Neural progenitor cell (in vitro differentiated cells): Measurements from ENCODE around the gene CA5A. TPM values are rescaled to one million over a fixed set of nuclear protein-coding genes. Genes with fewer than 3 reads are reported as not detected.
"Not testable (repeated sequence)": the region's sequence is repeated elsewhere in the genome, so short reads cannot be mapped to it uniquely, and the experiment has no call there.

Experiments
- DNase-seq: peaks from one replicate; pipeline ENCODE4 v3.0.0-alpha.2; 2016; ENCODE audit warnings: low spot score
- H2AFZ ChIP-seq: fragments of 200-600 bp; sonication (generic); replicated peaks from 2 replicates; pipeline ENCODE4 v1.6.1; 2016; ENCODE audit warnings: antibody characterized with exemption
- H3F3A ChIP-seq: fragments of 200-600 bp; sonication (generic); 2 replicates; pipeline ENCODE4 v1.6.1; 2016; ENCODE audit warnings: antibody characterized with exemption, low read depth
- H3K27ac ChIP-seq: fragments of 200-600 bp; sonication (generic); 2 replicates; pipeline ENCODE4 v1.5.1; 2016; ENCODE audit warnings: mild to moderate bottlenecking
- H3K27me3 ChIP-seq: fragments of 200-600 bp; sonication (generic); 2 replicates; pipeline ENCODE4 v1.6.1; 2016; ENCODE audit warnings: mild to moderate bottlenecking, moderate library complexity
- H3K36me3 ChIP-seq: fragments of 200-600 bp; sonication (generic); 2 replicates; pipeline ENCODE4 v1.5.1; 2016
- H3K4me1 ChIP-seq: fragments of 200-600 bp; sonication (generic); 2 replicates; pipeline ENCODE4 v1.6.1; 2016; ENCODE audit warnings: mixed run types
- H3K4me2 ChIP-seq: fragments of 200-600 bp; sonication (generic); 2 replicates; pipeline ENCODE4 v1.6.1; 2016
- H3K4me3 ChIP-seq: fragments of 200-600 bp; sonication (generic); 2 replicates; pipeline ENCODE4 v1.5.1; 2016
- H3K79me2 ChIP-seq: fragments of 200-600 bp; sonication (generic); 2 replicates; pipeline ENCODE4 v1.6.1; 2016; ENCODE audit warnings: low read depth
- H3K9ac ChIP-seq: fragments of 200-600 bp; sonication (generic); 2 replicates; pipeline ENCODE4 v1.6.1; 2016
- H3K9me3 ChIP-seq: fragments of 200-600 bp; sonication (generic); 2 replicates; pipeline ENCODE4 v1.5.1; 2016; ENCODE audit warnings: low read depth
- H4K20me1 ChIP-seq: fragments of 200-600 bp; sonication (generic); 2 replicates; pipeline ENCODE4 v1.6.1; 2016; ENCODE audit warnings: low read depth
- H3K27ac Mint-ChIP-seq: 3 replicates; pipeline ENCODE4 v1.8.0; 2021; ENCODE audit warnings: mixed read lengths
- H3K27me3 Mint-ChIP-seq: 2 replicates; pipeline ENCODE4 v1.8.0; 2022; ENCODE audit warnings: low read depth, mild to moderate bottlenecking, inconsistent platforms, moderate library complexity, mixed read lengths; ENCODE audit not compliant: insufficient read depth
- H3K36me3 Mint-ChIP-seq: 3 replicates; pipeline ENCODE4 v1.8.0; 2021; ENCODE audit warnings: mixed read lengths
- H3K4me1 Mint-ChIP-seq: 3 replicates; pipeline ENCODE4 v1.8.0; 2021; ENCODE audit warnings: mixed read lengths
- H3K4me3 Mint-ChIP-seq: 3 replicates; pipeline ENCODE4 v1.8.0; 2021; ENCODE audit warnings: mild to moderate bottlenecking, moderate library complexity, mixed read lengths
- H3K9me3 Mint-ChIP-seq: 3 replicates; pipeline ENCODE4 v1.8.0; 2020; ENCODE audit warnings: mixed read lengths
- EZH2 ChIP-seq: fragments of 200-600 bp; sonication (generic); IDR thresholded peaks from 2 replicates; pipeline ENCODE4 v1.6.1; 2017; ENCODE audit warnings: antibody characterized with exemption, mild to moderate bottlenecking, moderate library complexity
- EZH2phosphoT487 ChIP-seq: fragments of 200-600 bp; sonication (generic); IDR thresholded peaks from 2 replicates; pipeline ENCODE4 v1.6.1; 2017; ENCODE audit warnings: antibody characterized with exemption
- total RNA-seq: library from RNA; depleted of rRNA; stranded (reverse); fragments of >200 nt; gene quantifications from 2 replicates; pipeline ENCODE4 v1.2.3, GENCODE V29; 2015; ENCODE audit warnings: low replicate concordance
- TF ChIP-seq, protein P1 (sequence below): fragments of 200-600 bp; sonication (generic); IDR thresholded peaks from 2 replicates; pipeline ENCODE4 v1.5.1; 2017; ENCODE audit warnings: antibody characterized with exemption, mild to moderate bottlenecking

The CA5A gene
- total RNA-seq, 1 donor from 2014 or later, result not detected

DNA sequence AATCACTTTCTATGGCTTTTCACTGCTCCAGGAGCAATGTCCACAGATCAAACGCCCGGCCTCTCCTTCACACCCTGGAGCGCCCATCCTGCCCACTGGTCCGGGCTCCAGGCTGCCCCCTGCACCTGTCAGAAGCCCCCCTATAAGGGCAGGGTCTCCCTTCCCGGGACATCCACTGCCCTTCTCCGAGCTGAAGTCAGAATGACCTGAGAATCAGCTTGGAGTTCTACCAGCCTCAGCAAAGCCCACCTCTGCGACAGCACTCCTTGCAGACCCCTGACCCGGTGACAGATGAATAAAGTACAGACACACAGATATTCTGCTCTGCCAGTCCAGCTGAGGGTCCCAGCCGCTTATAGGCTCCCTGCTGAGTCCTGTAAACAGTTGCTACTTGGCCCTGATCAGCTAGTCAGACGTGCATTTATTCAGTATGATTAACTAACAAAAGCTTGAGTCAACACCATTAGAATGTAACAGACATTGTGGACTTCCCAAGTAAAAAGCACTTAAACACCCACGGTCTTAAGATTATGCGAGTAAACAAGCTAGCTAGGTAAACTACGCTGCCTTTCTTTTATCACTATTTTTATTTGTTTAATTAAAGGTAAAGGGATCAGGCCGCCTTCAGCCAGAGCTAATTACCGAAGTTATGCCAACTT lies 71.9 kb downstream of the CA5A start:
- DNase-seq, result no peak
- no peak overlapping the region for H3K9ac ChIP-seq
- H3K4me1 ChIP-seq, result peaks cover 9% of the 10 kb centered on the region
- Mint-ChIP-seq H3K9me3 (no peaks in the 10 kb centered on the region), H3K27me3 (peaks cover 4% of the 10 kb centered on the region), H3K4me1 (peaks cover 35% of the 10 kb centered on the region), H3K36me3 (no peaks in the 10 kb centered on the region), H3K27ac (no peak overlapping the region), H3K4me3 (no peak overlapping the region)
- no peak overlapping the region for H3K4me2 ChIP-seq
- H3K79me2 ChIP-seq, result no peaks in the 10 kb centered on the region
- H3K27ac ChIP-seq, result no peak overlapping the region
- no peaks in the 10 kb centered on the region for H3K9me3 ChIP-seq
- no peak overlapping the region for H3K4me3 ChIP-seq
- no peaks in the 10 kb centered on the region for H3F3A ChIP-seq
- no peaks in the 10 kb centered on the region for H3K36me3 ChIP-seq
- peaks cover 32% of the 10 kb centered on the region for H3K27me3 ChIP-seq
- no peak overlapping the region for H2AFZ ChIP-seq
- H4K20me1 ChIP-seq, result peaks cover 8% of the 10 kb centered on the region
- TF ChIP-seq EZH2 (no peak), EZH2phosphoT487 (no peak)
- TF ChIP-seq, protein P1, sequence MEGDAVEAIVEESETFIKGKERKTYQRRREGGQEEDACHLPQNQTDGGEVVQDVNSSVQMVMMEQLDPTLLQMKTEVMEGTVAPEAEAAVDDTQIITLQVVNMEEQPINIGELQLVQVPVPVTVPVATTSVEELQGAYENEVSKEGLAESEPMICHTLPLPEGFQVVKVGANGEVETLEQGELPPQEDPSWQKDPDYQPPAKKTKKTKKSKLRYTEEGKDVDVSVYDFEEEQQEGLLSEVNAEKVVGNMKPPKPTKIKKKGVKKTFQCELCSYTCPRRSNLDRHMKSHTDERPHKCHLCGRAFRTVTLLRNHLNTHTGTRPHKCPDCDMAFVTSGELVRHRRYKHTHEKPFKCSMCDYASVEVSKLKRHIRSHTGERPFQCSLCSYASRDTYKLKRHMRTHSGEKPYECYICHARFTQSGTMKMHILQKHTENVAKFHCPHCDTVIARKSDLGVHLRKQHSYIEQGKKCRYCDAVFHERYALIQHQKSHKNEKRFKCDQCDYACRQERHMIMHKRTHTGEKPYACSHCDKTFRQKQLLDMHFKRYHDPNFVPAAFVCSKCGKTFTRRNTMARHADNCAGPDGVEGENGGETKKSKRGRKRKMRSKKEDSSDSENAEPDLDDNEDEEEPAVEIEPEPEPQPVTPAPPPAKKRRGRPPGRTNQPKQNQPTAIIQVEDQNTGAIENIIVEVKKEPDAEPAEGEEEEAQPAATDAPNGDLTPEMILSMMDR, result no peak

DNA sequence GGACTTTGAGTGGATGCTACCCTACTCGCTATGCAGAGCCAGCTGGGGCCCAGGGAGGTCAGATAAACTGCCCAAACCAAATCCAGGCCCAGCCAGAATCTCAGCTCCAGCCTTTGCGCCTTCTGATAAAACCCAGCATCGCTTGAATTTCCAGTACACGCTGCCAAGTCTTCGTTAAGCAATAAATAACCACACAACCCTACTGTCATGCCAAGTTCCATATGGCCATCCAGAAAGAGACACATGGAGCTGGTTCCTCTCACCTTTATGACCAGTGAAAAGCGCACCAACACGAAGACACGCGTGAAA lies 73.0 kb downstream of the CA5A start:
- H3K9me3 Mint-ChIP-seq, H3K9me3 ChIP-seq, H3K4me3 ChIP-seq, H4K20me1 ChIP-seq, H3K9ac ChIP-seq, H3K36me3 ChIP-seq, H3K27ac Mint-ChIP-seq, H2AFZ ChIP-seq, H3F3A ChIP-seq, H3K36me3 Mint-ChIP-seq, H3K27me3 Mint-ChIP-seq, H3K4me2 ChIP-seq, H3K27ac ChIP-seq, DNase-seq, H3K4me1 ChIP-seq, H3K4me3 Mint-ChIP-seq, H3K79me2 ChIP-seq: not testable (repeated sequence)
- peaks cover 34% of the 10 kb centered on the region for H3K4me1 Mint-ChIP-seq
- H3K27me3 ChIP-seq, result peaks cover 23% of the 10 kb centered on the region

DNA sequence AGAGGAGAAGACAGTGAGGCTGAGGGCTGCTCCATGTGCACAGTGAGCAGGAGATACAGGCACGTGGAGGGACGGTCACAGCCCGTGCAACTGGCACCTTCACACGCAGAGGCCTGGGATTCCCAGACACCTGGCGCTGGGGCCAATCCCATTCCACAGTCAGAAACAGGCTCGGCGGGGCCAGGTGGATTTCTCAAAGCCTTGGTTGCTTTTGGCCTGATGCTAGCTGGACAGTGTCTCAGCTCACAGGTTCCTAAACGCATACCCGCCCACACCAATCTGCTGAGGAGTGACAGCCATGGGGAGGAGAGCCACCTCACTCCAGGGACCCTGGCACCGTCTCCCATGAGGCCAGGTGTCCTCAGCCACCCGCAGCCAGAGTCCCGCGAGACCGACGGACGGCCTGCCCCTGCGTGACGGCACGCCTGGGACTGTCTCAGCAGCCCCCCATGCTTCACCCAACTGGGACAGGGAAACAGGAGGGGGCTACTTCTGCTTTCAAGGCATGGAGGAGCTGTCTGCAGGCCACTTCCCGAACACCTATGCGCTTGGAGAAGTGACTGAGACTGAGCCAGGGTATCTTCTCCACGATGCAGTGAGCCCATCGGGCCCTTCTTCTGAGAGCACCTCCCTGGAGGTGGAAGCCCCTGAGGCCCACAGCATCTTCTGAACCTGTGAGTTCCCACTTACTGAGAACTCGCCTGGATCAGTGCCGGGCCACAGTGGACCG lies 73.6 kb downstream of the CA5A start:
- H3K9ac ChIP-seq, DNase-seq, H3K27ac ChIP-seq, H3K9me3 Mint-ChIP-seq, H3K27ac Mint-ChIP-seq, H3F3A ChIP-seq, H4K20me1 ChIP-seq, H3K4me3 ChIP-seq, H3K4me3 Mint-ChIP-seq, H3K4me1 ChIP-seq, H3K9me3 ChIP-seq, H3K36me3 Mint-ChIP-seq, H3K36me3 ChIP-seq, H3K79me2 ChIP-seq, H3K27me3 Mint-ChIP-seq, H2AFZ ChIP-seq, H3K4me2 ChIP-seq: not testable (repeated sequence)
- H3K4me1 Mint-ChIP-seq, result peaks cover 32% of the 10 kb centered on the region
- peaks cover 18% of the 10 kb centered on the region for H3K27me3 ChIP-seq

DNA sequence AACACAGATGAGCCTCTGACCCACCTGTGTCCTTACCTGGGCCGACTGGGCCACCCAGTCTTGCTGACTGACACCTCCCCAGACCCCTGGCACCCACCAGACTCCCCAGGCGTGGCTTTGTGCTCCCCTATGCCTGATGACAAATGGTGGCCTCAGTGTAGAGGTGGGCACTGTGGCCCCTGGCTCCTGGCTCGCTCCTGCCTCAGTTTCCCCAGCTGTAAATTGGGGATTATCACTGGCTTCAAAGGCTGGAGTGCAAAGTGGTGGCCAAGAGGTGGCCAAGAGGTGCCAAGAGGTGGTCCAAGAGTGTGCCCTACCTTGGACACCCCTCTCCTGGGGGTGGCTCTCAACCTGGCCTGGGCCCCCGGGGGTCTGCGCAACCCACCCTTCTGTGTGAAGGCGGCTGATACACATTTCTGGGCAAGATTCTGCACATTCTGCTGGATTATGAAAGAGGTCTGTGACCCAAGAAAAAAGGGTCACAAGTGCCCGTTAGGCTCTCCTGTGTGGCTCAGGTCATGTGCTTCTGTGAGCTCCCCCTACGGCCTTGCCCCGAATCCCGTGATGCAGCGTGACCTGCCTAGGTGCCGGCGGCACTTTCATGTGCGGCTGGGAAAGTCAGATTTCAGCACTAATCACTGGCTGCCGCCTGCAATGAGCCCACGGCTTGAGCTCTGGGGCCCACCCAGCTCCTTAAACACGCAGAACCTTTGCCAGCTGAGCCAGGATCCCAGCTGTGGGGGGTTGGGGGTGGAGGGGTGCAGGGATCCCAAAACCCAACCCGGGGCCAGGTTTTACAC lies 74.8 kb downstream of the CA5A start:
- H3K4me2 ChIP-seq, H3K79me2 ChIP-seq: not testable (repeated sequence)

More for the DNA sequence above, 74.8 kb downstream of the CA5A start:
- not testable (repeated sequence) for H3F3A ChIP-seq, H3K27me3 Mint-ChIP-seq, H3K9ac ChIP-seq, H2AFZ ChIP-seq, H3K27me3 ChIP-seq, DNase-seq, H3K9me3 ChIP-seq, H3K4me1 ChIP-seq, H3K27ac ChIP-seq, H3K36me3 ChIP-seq, H3K9me3 Mint-ChIP-seq, H3K4me3 Mint-ChIP-seq, H3K4me3 ChIP-seq, H4K20me1 ChIP-seq, H3K36me3 Mint-ChIP-seq
- Mint-ChIP-seq H3K27ac (peak overlapping the region; percentile 66), H3K4me1 (peaks cover 35% of the 10 kb centered on the region)
